Measurements from ENCODE around the gene VPS8. TPM values are rescaled to one million over a fixed set of nuclear protein-coding genes. Genes with fewer than 3 reads are reported as not detected.

The VPS8 gene
- total and polyA plus RNA-seq, 4 donors: 4.2 to 34.9 (median 22.9) TPM

- TF ChIP-seq CTCF (IDR thresholded peaks at IDR 0.05; ENCODE audit: low read depth, low read length, missing input control) (no peak), GABPA (IDR thresholded peaks at IDR 0.05 in 1 of 2, conservative IDR thresholded peaks at IDR 0.05 in 1 of 2) (no peak), YY1 (IDR thresholded peaks at IDR 0.05) (no peak), RAD21 (IDR thresholded peaks at IDR 0.05) (no peak), MAX (IDR thresholded peaks at IDR 0.05) (no peak), FOXA1 (IDR thresholded peaks at IDR 0.05) (no peak)
These were observed 255.2 kb downstream of the VPS8 start (continued) for GRCh38 chr3:185067173-185067572.

GRCh38 chr3:185069037-185070030 lies 257.4 kb downstream of the VPS8 start:
- DNase-seq (ENCODE audit: low spot score): no peak
- Histone ChIP-seq H3K9ac (ENCODE audit: low read depth in 1 of 2, low read length in 2 of 2) (no peak overlapping the region), H3K4me3 (ENCODE audit: low read depth in 1 of 3, low read length in 3 of 3) (no peak overlapping the region), H3K27me3 (ENCODE audit: control insufficient read depth in 4 of 4, insufficient read depth in 4 of 4, low read length in 3 of 4) (no peaks in the 10 kb centered on the region), H3K4me1 (ENCODE audit: control insufficient read depth in 4 of 4, insufficient read depth in 4 of 4, low read length in 3 of 4) (no peaks in the 10 kb centered on the region), H3K9me3 (ENCODE audit: control insufficient read depth in 4 of 4, low read length in 3 of 4) (no peaks in the 10 kb centered on the region), H3K27ac (ENCODE audit: low read depth in 1 of 2, low read length in 2 of 2) (no peak overlapping the region), H3K36me3 (ENCODE audit: control insufficient read depth in 4 of 4, insufficient read depth in 3 of 4, low read depth in 1 of 4, low read length in 3 of 4) (no peaks in the 10 kb centered on the region)
- TF ChIP-seq FOXA1 (IDR thresholded peaks at IDR 0.05): no peak
- no peak for TF ChIP-seq GABPA (IDR thresholded peaks at IDR 0.05 in 1 of 2, conservative IDR thresholded peaks at IDR 0.05 in 1 of 2)
- TF ChIP-seq SP1 (IDR thresholded peaks at IDR 0.05): no peak
- no peak for TF ChIP-seq NR2F2 (IDR thresholded peaks at IDR 0.05)
- TF ChIP-seq FOXA2 (IDR thresholded peaks at IDR 0.05): no peak
- no peak for TF ChIP-seq RAD21 (IDR thresholded peaks at IDR 0.05)
- no peak for TF ChIP-seq TAF1 (conservative IDR thresholded peaks at IDR 0.05)
- TF ChIP-seq HNF4G (IDR thresholded peaks at IDR 0.05): no peak
- no peak for TF ChIP-seq ZBTB33 (IDR thresholded peaks at IDR 0.05)
- TF ChIP-seq MAX (IDR thresholded peaks at IDR 0.05): no peak
- TF ChIP-seq YY1 (IDR thresholded peaks at IDR 0.05): no peak
- TF ChIP-seq HNF4A (conservative IDR thresholded peaks at IDR 0.05): no peak
- TF ChIP-seq RXRA (IDR thresholded peaks at IDR 0.05): no peak
- no peak for TF ChIP-seq REST (IDR thresholded peaks at IDR 0.05)
- no peak for TF ChIP-seq JUND (IDR thresholded peaks at IDR 0.05)
- TF ChIP-seq ATF3 (IDR thresholded peaks at IDR 0.05): no peak
- WGBS: 79% methylated on average over 28 of the region's 28 CpGs

Measured in liver (tissue), 9 donors.